ENCODE measurements around the gene GOSR2. TPM values are rescaled to one million over a fixed set of nuclear protein-coding genes. Genes with fewer than 3 reads are reported as not detected.
A peak's percentile ranks its signal among the peaks of the same experiment; 100 is the strongest.

GOSR2 gene
- total and polyA plus RNA-seq, 9 of the 15 experiments (the other 6 are each of a cell fraction or from before 2014, with no cell fraction given) = 32.7 to 96.3 (median 48.9) TPM

GRCh38 chr17:46894476-46895151, 28.3 kb upstream of the GOSR2 start (continued):
- TF ChIP-seq HMG20B (CRISPR knock-in tag; IDR thresholded peaks at IDR 0.05) (no peak), NR1H2 (CRISPR knock-in tag; IDR thresholded peaks at IDR 0.05) (no peak), FOXJ2 (tag; IDR thresholded peaks at IDR 0.05) (no peak), ZNF57 (CRISPR knock-in tag; IDR thresholded peaks at IDR 0.05) (no peak), TRIM28 (IDR thresholded peaks at IDR 0.05) (no peak)

- CTCF ChIA-PET (ENCODE audit: low intra/inter-chr PET ratio) = interaction anchor here (0.5 kb wide), 1 partner anchor 1467 kb away, joined by 3 read pairs; no protein-coding TSS in a partner anchor
- POLR2A ChIA-PET = interaction anchor here (0.6 to 1.7 kb wide), 3 partner anchors 12 to 51 kb away, joined by 3 to 4 read pairs (median 3); no protein-coding TSS in a partner anchor
- Histone ChIP-seq H3K79me2 (ENCODE audit: control insufficient read depth, insufficient read depth, low read length) (no peaks in the 10 kb centered on the region), H3K36me3 (ENCODE audit: control insufficient read depth, insufficient read depth, low read length) (no peaks in the 10 kb centered on the region), H3K9me1 (ENCODE audit: control insufficient read depth, insufficient read depth, low read length) (no peaks in the 10 kb centered on the region), H3K27ac (ENCODE audit: extremely low read depth, low read depth, low read length) (no peak overlapping the region), H3K4me2 (ENCODE audit: insufficient read depth, low read length) (no peak overlapping the region), H4K20me1 (replicated peaks; ENCODE audit: control insufficient read depth, insufficient read depth, low read length) (peaks cover under 1% of the 10 kb centered on the region; the same call in 1 of the 2 replicates), H3K27me3 (ENCODE audit: control insufficient read depth in 2 of 2, insufficient read depth in 2 of 2, low read length in 2 of 2) (peaks cover 40 to 70% of the 10 kb centered on the region in 2 experiments), H3K9ac (ENCODE audit: insufficient read depth in 1 of 2, low read depth in 2 of 2, low read length in 2 of 2) (peak overlapping the region in 1 of 2 experiments; percentile 20; a peak in 2 of 4 replicates), H3K4me3 (no peak overlapping the region), H2AFZ (ENCODE audit: low read depth, low read length) (no peak overlapping the region), H3K4me1 (replicated peaks in 1 of 2; ENCODE audit: control insufficient read depth in 2 of 2, insufficient read depth in 2 of 2, low read length in 2 of 2) (peaks cover 0 to 18% of the 10 kb centered on the region in 2 experiments; a peak in 3 of 5 replicates), H3K9me3 (replicated peaks; ENCODE audit: control insufficient read depth, insufficient read depth, low read depth, low read length) (peaks cover 4% of the 10 kb centered on the region; the same call in 1 of the 2 replicates)
- FAIRE-seq (no peak), ATAC-seq (peak; percentile 24; the same call in 2 of the 3 replicates), DNase-seq (ENCODE audit: extremely low read depth in 1 of 4, low spot score in 3 of 4) (no peak)
- no TSS peak for BruUV-seq (replicated peaks)
- intact Hi-C loops (cut with micrococcal nuclease) (no loop called here), in situ Hi-C loops (cut with MboI) (no loop called here)
- TF ChIP-seq ARHGAP35 (IDR thresholded peaks at IDR 0.05; ENCODE audit: partially characterized antibody) (no peak), ZSCAN32 (CRISPR knock-in tag; IDR thresholded peaks at IDR 0.05) (no peak), ZNF644 (tag; IDR thresholded peaks at IDR 0.05; ENCODE audit: low read depth) (no peak), GATAD2B (IDR thresholded peaks at IDR 0.05; ENCODE audit: borderline replicate concordance) (no peak), UBTF (IDR thresholded peaks at IDR 0.05; ENCODE audit: borderline replicate concordance in 1 of 2, low read depth in 2 of 2, low read length in 2 of 2) (no peak), CAMTA2 (CRISPR knock-in tag; conservative IDR thresholded peaks at IDR 0.05) (no peak), IRF2 (CRISPR knock-in tag; IDR thresholded peaks at IDR 0.05) (no peak), CBFA2T2 (conservative IDR thresholded peaks at IDR 0.05) (no peak), SPI1 (IDR thresholded peaks at IDR 0.05; ENCODE audit: borderline replicate concordance, low read depth, low read length) (0 out of 2 replicates have a peak, but pooled peaks have one; percentile 18)
- 28% methylated on average over 9 of the region's 9 CpGs for WGBS (ENCODE audit: insufficient coverage, low coverage, missing lambda C conversion rate)
These were observed 27.8 kb upstream of the GOSR2 start for GRCh38 chr17:46895171-46895570.
